Measurements from ENCODE around the gene IL1RAPL2. TPM values are rescaled to one million over a fixed set of nuclear protein-coding genes. Genes with fewer than 3 reads are reported as not detected.
A peak's percentile ranks its signal among the peaks of the same experiment; 100 is the strongest.

Gene IL1RAPL2
- total and polyA plus RNA-seq, 11 donors: 0.08 to 0.16 (median 0.10) TPM; not detected in 8

- intact Hi-C loops (cut with DNase I): loop anchor here in 1 of 10 donors (5.0 kb wide), 1 partner anchor 124 kb away; no protein-coding TSS in a partner anchor
- Histone ChIP-seq H3K27ac (no peak overlapping the region), H3K27me3 (no peaks in the 10 kb centered on the region), H3K4me3 (no peak overlapping the region), H3K4me1 (no peaks in the 10 kb centered on the region), H3K36me3 (no peaks in the 10 kb centered on the region), H3K9me3 (peaks cover 0 to 5% (median 0%) of the 10 kb centered on the region in 12 donors)
- TF ChIP-seq POLR2A (IDR thresholded peaks at IDR 0.05) (no peak), CTCF (IDR thresholded peaks at IDR 0.05) (no peak)
- DNase-seq: no peak
- peak in 2 of 4 donors; percentile 41 to 67 for ATAC-seq
Measured at GRCh38 chrX:105483011-105483410, 917.0 kb downstream of the IL1RAPL2 start.

GRCh38 chrX:105488716-105489115 lies 922.7 kb downstream of the IL1RAPL2 start:
- 24 to 58% (median 29%) methylated on average over 1 of the region's 1 CpG for WGBS, 4 donors

GRCh38 chrX:105495376-105495775 lies 929.4 kb downstream of the IL1RAPL2 start:
- H3K27me3 ChIP-seq: peaks cover 0 to 5% (median 0%) of the 10 kb centered on the region in 9 donors
- peaks cover 0 to 13% (median 0%) of the 10 kb centered on the region in 12 donors for H3K9me3 ChIP-seq
- H3K4me3 ChIP-seq: no peak overlapping the region
- no peaks in the 10 kb centered on the region for H3K36me3 ChIP-seq
- no peak for DNase-seq
- intact Hi-C loops (cut with DNase I): no loop called here
- no peak overlapping the region for H3K27ac ChIP-seq
- TF ChIP-seq CTCF (IDR thresholded peaks at IDR 0.05) (no peak), POLR2A (IDR thresholded peaks at IDR 0.05) (no peak)
- no peak for ATAC-seq
- H3K4me1 ChIP-seq: no peaks in the 10 kb centered on the region

More at GRCh38 chrX:105488716-105489115, 922.7 kb downstream of the IL1RAPL2 start:
- peaks cover 0 to 5% (median 0%) of the 10 kb centered on the region in 12 donors for H3K9me3 ChIP-seq
- TF ChIP-seq POLR2A (IDR thresholded peaks at IDR 0.05) (no peak), CTCF (IDR thresholded peaks at IDR 0.05) (no peak)
- intact Hi-C loops (cut with DNase I): no loop called here
- DNase-seq: no peak
- H3K4me3 ChIP-seq: no peak overlapping the region
- peaks cover 0 to 5% (median 0%) of the 10 kb centered on the region in 9 donors for H3K27me3 ChIP-seq
- no peak for ATAC-seq
- no peak overlapping the region for H3K27ac ChIP-seq
- no peaks in the 10 kb centered on the region for H3K4me1 ChIP-seq
- no peaks in the 10 kb centered on the region for H3K36me3 ChIP-seq

- 79 to 83% (median 81%) methylated on average over 1 of the region's 1 CpG for WGBS, 4 donors
- ATAC-seq: no peak
- intact Hi-C loops (cut with DNase I): no loop called here
- Histone ChIP-seq H3K4me1 (no peaks in the 10 kb centered on the region), H3K27me3 (no peaks in the 10 kb centered on the region), H3K4me3 (no peak overlapping the region), H3K9me3 (peaks cover 0 to 12% (median 0%) of the 10 kb centered on the region in 12 donors), H3K27ac (no peak overlapping the region), H3K36me3 (no peaks in the 10 kb centered on the region)
- DNase-seq: no peak
- no peak for TF ChIP-seq CTCF (IDR thresholded peaks at IDR 0.05)
Measured at GRCh38 chrX:105502336-105502735, 936.3 kb downstream of the IL1RAPL2 start.

All from heart left ventricle (tissue), 16 donors.